ENCODE results near the gene ENTPD5.

- TF ChIP-seq CSDC2 (CRISPR knock-in tag; IDR thresholded peaks at IDR 0.05) (no peak), PATZ1 (CRISPR knock-in tag; IDR thresholded peaks at IDR 0.05; ENCODE audit: borderline replicate concordance) (no peak), OSR1 (CRISPR knock-in tag; IDR thresholded peaks at IDR 0.05) (no peak), RARB (CRISPR knock-in tag; IDR thresholded peaks at IDR 0.05) (no peak)
Measured at GRCh38 chr14:73909681-73910080, 109.4 kb downstream of the ENTPD5 start.

Measured in SK-N-SH treated with all-trans-retinoic acid at 6 μM for 48 hours (cell line).